GM12801 (cell line): ENCODE measurements around the gene CMTM8.

Source experiments
- CTCF ChIP-seq: IDR thresholded peaks from one replicate; pipeline ENCODE4 v1.5.1; 2011; ENCODE audit warnings: control low read depth; ENCODE audit not compliant: insufficient read length; ENCODE audit errors: extremely low read depth

The CMTM8 gene

GRCh38 chr3:32261545-32261944 lies 23.1 kb downstream of the CMTM8 start:
- no peak for TF ChIP-seq CTCF

DNA sequence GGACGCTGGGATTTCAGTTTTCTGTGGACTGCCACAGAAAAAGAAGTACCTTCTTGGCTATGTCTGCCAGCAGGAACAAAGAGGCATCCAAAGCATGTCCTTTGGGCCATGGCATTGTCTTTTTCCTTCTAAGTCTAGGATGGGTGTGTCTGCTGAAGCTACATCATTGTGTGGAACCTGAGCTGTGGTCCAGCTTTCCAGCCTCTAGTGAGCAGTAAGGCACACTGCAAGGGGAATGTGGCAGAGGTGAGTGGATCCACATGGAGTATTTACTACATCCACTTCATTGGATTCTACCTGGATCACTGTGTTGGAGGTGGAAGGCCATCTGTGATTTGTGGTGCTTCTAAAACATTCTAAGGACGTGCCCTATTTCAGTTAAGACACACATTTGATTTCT lies 23.7 kb downstream of the CMTM8 start:
- TF ChIP-seq CTCF = no peak

GRCh38 chr3:32274306-32274705 lies 35.8 kb downstream of the CMTM8 start:
- TF ChIP-seq CTCF = no peak

DNA sequence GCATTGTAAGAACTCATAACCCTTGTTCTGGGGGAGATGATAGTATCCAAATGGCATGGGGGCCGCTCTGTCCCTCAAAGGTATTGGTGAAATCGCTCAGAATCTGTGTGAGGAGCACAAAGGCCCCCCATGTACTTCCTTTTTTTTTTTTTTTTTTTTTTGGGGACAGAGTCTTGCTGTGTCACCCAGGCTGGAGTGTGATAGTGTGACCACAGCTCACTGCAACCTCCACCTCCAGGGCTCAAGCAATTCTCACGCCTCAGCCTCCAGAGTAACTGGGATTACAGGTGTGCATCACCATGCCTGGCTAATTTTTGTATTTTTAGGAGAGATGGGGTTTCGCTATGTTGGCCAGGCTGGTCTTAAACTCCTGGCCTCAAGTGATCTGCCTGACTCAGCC lies 37.0 kb downstream of the CMTM8 start:
- TF ChIP-seq CTCF = no peak

DNA sequence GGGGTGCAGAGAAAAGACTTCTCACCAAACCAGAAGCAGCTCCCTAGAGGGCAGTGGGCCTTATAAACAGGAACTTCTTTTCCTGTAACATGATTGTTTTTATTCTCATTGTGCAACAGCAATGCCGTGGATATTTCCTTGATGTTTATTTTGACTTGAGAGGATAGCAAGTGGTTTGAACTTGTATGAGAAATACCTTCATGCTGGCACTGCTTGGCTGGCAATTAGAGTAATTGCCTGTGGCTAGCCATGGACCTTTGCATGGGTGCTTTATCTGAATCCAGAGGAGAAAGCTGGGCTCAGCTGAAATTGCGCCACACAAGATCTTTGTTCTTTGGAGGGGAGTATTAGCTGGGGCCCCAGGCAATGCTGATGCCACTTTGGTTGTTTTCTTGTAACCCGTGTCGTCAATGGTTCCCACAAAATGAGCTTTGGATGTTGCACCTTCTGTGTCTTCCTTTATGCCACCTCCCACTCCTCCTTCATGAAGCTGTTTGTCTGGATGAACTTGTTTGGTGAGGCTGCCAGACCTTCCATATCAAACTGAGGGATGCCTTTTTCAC lies 37.9 kb downstream of the CMTM8 start:
- TF ChIP-seq CTCF = no peak

GRCh38 chr3:32278714-32279113 lies 40.2 kb downstream of the CMTM8 start:
- no peak for TF ChIP-seq CTCF

- no peak for TF ChIP-seq CTCF
Observed at GRCh38 chr3:32280262-32280910, 41.9 kb downstream of the CMTM8 start.
